Ovary (tissue), 9 donors: ENCODE data around the gene RHOD. TPM values are rescaled to one million over a fixed set of nuclear protein-coding genes. Genes with fewer than 3 reads are reported as not detected.

ENCODE experiments used
- DNase-seq, 5 donors: peaks; one replicate each; pipeline ENCODE4 v3.0.0-alpha.2; 2019 to 2020
- H3K27ac ChIP-seq, 2 donors: fragments of 200-600 bp; one replicate each; pipeline versions ENCODE4 v1.5.1 to v1.8.0; 2019 to 2022
- H3K27me3 ChIP-seq: fragments of 200-600 bp; one replicate; pipeline ENCODE4 v1.8.0; 2022
- H3K36me3 ChIP-seq: fragments of 200-600 bp; sonication (generic); one replicate; pipeline ENCODE4 v1.5.1; 2019
- H3K4me1 ChIP-seq: one replicate; pipeline ENCODE4 v1.8.1; 2013; ENCODE audit warnings: mild to moderate bottlenecking, moderate library complexity; ENCODE audit not compliant: insufficient read depth
- H3K4me3 ChIP-seq: fragments of 200-600 bp; sonication (generic); one replicate; pipeline ENCODE4 v1.5.1; 2017
- H3K9me3 ChIP-seq, 2 donors: fragments of 200-600 bp in 1 of 2; sonication (generic) in 1 of 2; one replicate each; pipeline versions ENCODE4 v1.5.1 to v1.8.1; 2013 to 2019; ENCODE audit warnings: mild to moderate bottlenecking in 1 of 2, moderate library complexity in 1 of 2
- EP300 ChIP-seq: sonication (generic); formaldehyde crosslinking; IDR thresholded peaks from one replicate; pipeline ENCODE4 v1.6.1; 2017; ENCODE audit warnings: antibody characterized with exemption
- POLR2A ChIP-seq: fragments of 450-650 bp; IDR thresholded peaks from one replicate; pipeline ENCODE4 v1.6.1; 2017; ENCODE audit warnings: antibody characterized with exemption, mild to moderate bottlenecking, moderate library complexity
- WGBS, 3 donors: extraction: QIAGEN DNeasy Blood & Tissue Kit in 1 of 3; methylation state at CpG; one replicate each; pipeline versions ENCODE4 v1.1.5 to v1.1.7; 2013 to 2017; 5-methylcytosine and 5-hydroxymethylcytosine counted together
- intact Hi-C, 4 donors: fragments of 100-400 bp; cut with DNase I; formaldehyde crosslinking; loops; one replicate each; pipeline versions ENCODE4 v1.11.0 to v1.15.1; 2022 to 2023
- polyA plus RNA-seq, 2 donors: library from polyadenylated mRNA; stranded (reverse); fragments of 200-250 nt in 1 of 2; fragments of 350-450 nt in 1 of 2; fragmentation: Illumina TruSeq in 1 of 2; extraction: RNeasy Lipid Tissue Mini Kit (QIAGEN cat#74804) in 1 of 2; gene quantifications; one replicate each; pipeline ENCODE4 v1.2.3, GENCODE V29; 2013 to 2014
- total RNA-seq, 7 donors: library from RNA; depleted of rRNA in 2 of 7; stranded (reverse); fragments of >200 nt in 2 of 7; fragmentation: NEBNext Ultra II Directional in 3 of 7; extraction: Animal tissue kit (Norgen Biotek cat#: 25700) in 3 of 7; gene quantifications; one replicate each; pipeline versions ENCODE4 v1.1.0 to v1.2.4, GENCODE V29; 2016 to 2023
- TF ChIP-seq, protein P1 (sequence below), 3 donors: fragments of 450-650 bp in 2 of 3; fragments of 200-600 bp in 1 of 3; IDR thresholded peaks; one replicate each; pipeline versions ENCODE4 v1.5.1 to v1.8.0; 2016 to 2022; ENCODE audit warnings: antibody characterized with exemption in 3 of 3, mild to moderate bottlenecking in 1 of 3
- donor health status: DM: no; HTN: no; CAD: no; lungs with moderate emphysema.
- donor health status: DM: no; HTN: no; CAD: no.
- donor health status: Bipolar disorder and iron deficiency.
- donor health status: DM: yes; HTN: yes; CAD: no.
- donor health status: DM: no; HTN: no; CAD: no.
- donor health status: DM: yes; HTN: yes; CAD: no.

RHOD gene
- total and polyA plus RNA-seq, 9 donors, result 5.5 to 24.9 (median 12.8) TPM

DNA sequence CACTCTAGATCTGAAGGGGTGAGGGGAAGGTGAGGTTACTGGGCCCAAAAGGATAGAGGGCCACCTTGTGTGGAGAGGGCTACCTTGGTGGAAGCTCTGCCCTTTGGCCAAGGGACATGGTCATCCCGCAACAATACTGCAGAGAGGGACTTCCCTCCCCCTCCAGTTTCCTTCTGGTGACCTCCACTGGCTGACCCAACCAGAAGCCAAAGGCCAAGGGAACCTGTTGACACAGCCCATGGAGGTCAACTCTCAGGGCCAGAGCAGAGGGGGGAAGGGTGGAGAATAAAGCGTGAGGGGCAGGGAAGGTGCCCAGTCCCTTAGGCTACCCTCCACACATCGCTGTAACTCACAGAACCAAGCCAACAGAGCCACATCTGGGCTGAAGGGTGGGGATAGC lies 15.0 kb upstream of the RHOD start:
- no peaks in the 10 kb centered on the region for H3K36me3 ChIP-seq
- H3K9me3 ChIP-seq, result no peaks in the 10 kb centered on the region
- WGBS, 3 donors, result 77 to 80% (median 78%) methylated on average over 3 of the region's 3 CpGs
- no peak for DNase-seq
- no peak overlapping the region for H3K27ac ChIP-seq
- H3K4me1 ChIP-seq, result no peaks in the 10 kb centered on the region
- intact Hi-C loops, result no loop called here
- TF ChIP-seq, protein P1, sequence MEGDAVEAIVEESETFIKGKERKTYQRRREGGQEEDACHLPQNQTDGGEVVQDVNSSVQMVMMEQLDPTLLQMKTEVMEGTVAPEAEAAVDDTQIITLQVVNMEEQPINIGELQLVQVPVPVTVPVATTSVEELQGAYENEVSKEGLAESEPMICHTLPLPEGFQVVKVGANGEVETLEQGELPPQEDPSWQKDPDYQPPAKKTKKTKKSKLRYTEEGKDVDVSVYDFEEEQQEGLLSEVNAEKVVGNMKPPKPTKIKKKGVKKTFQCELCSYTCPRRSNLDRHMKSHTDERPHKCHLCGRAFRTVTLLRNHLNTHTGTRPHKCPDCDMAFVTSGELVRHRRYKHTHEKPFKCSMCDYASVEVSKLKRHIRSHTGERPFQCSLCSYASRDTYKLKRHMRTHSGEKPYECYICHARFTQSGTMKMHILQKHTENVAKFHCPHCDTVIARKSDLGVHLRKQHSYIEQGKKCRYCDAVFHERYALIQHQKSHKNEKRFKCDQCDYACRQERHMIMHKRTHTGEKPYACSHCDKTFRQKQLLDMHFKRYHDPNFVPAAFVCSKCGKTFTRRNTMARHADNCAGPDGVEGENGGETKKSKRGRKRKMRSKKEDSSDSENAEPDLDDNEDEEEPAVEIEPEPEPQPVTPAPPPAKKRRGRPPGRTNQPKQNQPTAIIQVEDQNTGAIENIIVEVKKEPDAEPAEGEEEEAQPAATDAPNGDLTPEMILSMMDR (IDR thresholded peaks at IDR 0.05), result no peak
- TF ChIP-seq EP300 (no peak), POLR2A (no peak)
- no peak overlapping the region for H3K4me3 ChIP-seq
- no peaks in the 10 kb centered on the region for H3K27me3 ChIP-seq

DNA sequence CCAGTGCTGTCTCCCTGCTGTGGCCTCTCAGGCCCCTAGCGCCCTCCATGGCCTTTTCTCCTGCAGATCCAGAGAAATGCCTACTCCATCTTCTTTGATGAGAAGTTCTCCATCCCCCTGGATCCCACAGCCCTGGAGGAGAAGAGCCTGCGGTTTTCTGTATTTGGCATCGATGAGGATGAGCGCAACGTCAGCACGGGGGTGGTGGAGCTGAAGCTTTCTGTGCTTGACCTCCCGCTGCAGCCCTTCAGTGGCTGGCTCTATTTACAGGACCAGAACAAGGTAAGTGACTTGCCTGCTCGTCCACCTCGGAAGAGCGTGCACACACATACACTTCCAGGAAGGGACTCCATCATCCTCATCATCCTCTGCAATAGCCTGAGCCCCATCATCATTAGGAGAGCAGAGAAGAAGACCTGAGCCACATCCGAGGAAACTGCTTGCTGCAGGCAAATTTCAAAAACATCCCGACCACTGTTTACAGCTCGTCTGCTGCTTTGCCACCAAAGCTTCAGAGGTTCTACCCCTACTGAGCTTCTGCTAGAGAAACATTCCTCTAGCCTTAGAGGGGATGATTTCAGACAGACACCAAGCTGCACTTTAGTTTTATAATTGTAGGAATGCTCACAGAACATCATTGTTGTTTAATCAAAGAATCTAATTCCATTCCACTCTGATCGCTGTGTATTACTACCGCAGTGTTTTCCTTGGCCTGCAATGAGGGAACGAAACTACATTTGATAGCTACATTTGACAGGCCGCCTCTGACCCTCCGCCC lies 12.9 kb upstream of the RHOD start:
- H3K36me3 ChIP-seq, result no peaks in the 10 kb centered on the region
- intact Hi-C loops, result no loop called here
- no peak overlapping the region for H3K4me3 ChIP-seq
- DNase-seq, result no peak
- H3K27ac ChIP-seq, result no peak overlapping the region
- H3K9me3 ChIP-seq, result no peaks in the 10 kb centered on the region
- WGBS, 3 donors, result 60 to 66% (median 66%) methylated on average over 18 of the region's 18 CpGs
- H3K4me1 ChIP-seq, result no peaks in the 10 kb centered on the region
- H3K27me3 ChIP-seq, result no peaks in the 10 kb centered on the region
- TF ChIP-seq EP300, result no peak
- TF ChIP-seq POLR2A, result no peak
- TF ChIP-seq, protein P1 (IDR thresholded peaks at IDR 0.05), result no peak

DNA sequence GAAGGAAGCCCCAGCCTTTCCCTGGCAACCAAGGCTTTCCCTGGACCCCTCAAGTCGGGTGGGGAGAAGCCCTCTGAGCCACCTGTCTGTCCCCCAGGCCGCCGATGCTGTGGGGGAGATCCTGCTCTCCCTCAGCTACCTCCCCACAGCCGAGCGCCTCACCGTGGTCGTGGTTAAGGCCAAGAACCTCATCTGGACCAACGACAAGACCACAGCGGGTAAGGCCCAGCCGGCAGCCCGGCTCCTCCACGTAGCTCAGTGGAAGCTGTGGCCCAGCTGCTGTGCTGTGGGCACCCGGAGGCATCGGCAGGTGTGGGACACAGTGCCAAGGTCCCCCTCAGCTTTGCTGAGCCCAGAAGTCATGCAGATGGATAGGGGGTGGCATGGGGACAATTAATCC lies 12.2 kb upstream of the RHOD start:
- intact Hi-C loops, result no loop called here
- H3K36me3 ChIP-seq, result no peaks in the 10 kb centered on the region
- H3K27ac ChIP-seq, result no peak overlapping the region
- no peaks in the 10 kb centered on the region for H3K27me3 ChIP-seq
- H3K4me1 ChIP-seq, result no peaks in the 10 kb centered on the region
- 61 to 65% (median 62%) methylated on average over 14 of the region's 14 CpGs for WGBS, 3 donors
- no peaks in the 10 kb centered on the region for H3K9me3 ChIP-seq
- no peak overlapping the region for H3K4me3 ChIP-seq
- no peak for DNase-seq
- TF ChIP-seq EP300 (no peak), POLR2A (no peak)
- TF ChIP-seq, protein P1 (IDR thresholded peaks at IDR 0.05), result no peak

DNA sequence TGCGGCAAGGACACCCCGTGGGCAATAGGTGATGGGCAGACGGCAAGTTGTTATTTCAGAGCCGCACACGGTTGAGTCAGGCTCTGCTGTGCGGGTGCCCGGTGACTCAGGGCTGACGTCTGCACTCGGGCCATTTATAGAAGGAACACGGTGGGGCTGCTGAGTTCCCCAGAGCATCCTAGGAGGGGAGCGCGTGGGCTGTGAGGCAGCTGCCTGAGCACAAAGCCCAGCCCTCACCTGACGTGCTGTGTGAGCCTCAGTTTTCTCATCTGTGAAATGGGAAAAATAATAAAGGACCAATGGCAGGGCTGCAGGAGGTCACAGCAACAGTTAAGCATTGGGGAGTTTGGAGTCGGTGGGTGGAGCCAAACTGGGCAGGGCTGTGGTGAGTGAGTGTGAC lies 11.3 kb upstream of the RHOD start:
- Histone ChIP-seq H3K9me3 (no peaks in the 10 kb centered on the region), H3K4me1 (no peaks in the 10 kb centered on the region), H3K4me3 (no peak overlapping the region), H3K27me3 (no peaks in the 10 kb centered on the region), H3K36me3 (no peaks in the 10 kb centered on the region), H3K27ac (no peak overlapping the region)
- no peak for TF ChIP-seq POLR2A
- TF ChIP-seq EP300, result no peak
- TF ChIP-seq, protein P1 (IDR thresholded peaks at IDR 0.05), result no peak
- intact Hi-C loops, result no loop called here
- WGBS, 3 donors, result 57 to 67% (median 66%) methylated on average over 14 of the region's 14 CpGs
- no peak for DNase-seq
